HG03575 (cell line): ENCODE measurements around the gene GRIA1.
"Not testable (repeated sequence)": the region's sequence is repeated elsewhere in the genome, so short reads cannot be mapped to it uniquely, and the experiment has no call there.

ENCODE experiments used
- ATAC-seq: cut with Tn5 transposase; IDR thresholded peaks from one replicate; pipeline ENCODE4 v1.9.1; 2021; ENCODE audit not compliant: unreplicated experiment, insufficient number of reproducible peaks, low FRiP score; ENCODE audit errors: extremely low read depth

The GRIA1 gene

DNA sequence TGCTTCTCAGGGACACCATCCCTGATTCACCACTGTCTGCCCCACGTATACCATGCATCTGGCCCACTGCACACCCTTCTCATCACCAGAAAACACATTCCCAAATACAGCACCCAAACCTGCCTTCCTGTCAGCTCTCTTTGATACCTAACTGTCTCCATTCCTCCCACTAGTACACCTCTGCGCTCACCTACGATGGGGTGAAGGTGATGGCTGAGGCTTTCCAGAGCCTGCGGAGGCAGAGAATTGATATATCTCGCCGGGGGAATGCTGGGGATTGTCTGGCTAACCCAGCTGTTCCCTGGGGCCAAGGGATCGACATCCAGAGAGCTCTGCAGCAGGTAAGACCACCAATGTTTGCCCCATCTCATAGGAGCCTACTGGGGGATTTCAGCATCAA is 186.4 kb downstream of the GRIA1 start:
- no peak for ATAC-seq

DNA sequence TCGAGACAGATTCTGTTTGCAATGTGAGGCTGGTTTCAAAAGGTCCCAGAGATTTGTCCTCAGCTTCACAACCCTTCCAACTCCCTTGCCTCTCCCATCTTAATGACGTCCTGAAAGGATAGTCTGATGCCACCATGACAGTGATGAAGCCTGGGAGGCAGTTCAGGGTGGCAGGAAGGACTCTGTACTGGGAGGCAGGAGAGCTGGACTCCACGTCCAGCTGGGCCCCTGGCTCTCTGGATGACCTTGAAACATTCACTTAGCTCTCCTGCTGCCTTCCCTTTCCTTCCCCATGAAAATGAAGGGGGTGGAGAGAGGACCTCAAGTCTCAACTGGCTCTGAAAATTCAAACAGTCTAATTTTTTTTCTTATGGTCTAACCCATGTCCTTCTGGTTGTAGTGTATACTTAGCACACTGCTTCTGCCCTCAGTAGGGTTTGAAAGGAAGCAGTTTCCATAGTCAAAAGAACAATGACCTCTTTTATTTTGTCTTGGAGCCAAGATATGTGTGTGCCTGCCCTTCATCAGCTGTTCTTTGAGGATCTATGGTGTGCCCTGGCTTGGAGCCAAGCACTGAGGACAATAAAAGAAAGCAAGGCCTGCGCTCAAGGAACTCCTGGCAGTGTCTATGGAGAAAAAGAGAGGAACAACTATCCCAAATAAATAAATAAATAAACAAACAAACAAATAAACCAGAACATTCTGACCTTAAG is 188.3 kb downstream of the GRIA1 start:
- ATAC-seq = no peak

DNA sequence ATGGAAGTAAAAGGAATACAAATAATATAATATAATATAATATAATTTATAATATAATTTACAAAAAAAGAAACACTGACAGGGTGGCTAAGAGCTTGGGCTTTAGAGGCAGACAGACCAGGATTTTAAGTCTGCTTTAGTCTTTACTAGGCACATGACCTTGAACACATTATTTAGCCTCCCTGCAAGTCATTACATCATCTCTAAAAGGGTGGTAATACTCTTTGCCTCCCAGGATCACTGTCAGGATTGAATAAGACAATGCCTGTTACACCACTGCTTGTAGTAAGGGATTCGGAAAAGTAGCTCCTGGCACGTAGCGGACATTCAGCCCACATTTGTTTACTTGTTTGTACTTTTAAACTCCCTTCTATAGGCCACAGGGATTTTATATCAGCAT is 199.8 kb downstream of the GRIA1 start:
- ATAC-seq = no peak

DNA sequence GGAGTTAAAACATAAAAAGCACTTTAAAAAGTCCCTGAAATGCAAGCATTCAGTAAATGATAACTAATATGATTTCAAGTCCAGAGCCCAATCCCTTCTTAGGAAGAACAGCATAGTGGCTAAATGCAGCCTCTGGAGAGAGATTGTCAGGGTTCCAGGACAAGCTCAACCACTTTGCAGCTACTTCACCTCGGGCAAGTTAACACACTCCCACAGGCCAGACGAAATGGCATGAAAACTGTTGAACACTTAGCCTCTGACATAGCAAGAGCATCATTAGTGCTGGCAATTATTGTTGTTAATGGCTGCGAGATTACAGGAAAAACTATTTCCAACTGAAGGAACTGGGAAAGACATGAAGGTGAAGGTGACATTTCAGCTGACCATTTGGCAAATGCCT is 205.8 kb downstream of the GRIA1 start:
- no peak for ATAC-seq

DNA sequence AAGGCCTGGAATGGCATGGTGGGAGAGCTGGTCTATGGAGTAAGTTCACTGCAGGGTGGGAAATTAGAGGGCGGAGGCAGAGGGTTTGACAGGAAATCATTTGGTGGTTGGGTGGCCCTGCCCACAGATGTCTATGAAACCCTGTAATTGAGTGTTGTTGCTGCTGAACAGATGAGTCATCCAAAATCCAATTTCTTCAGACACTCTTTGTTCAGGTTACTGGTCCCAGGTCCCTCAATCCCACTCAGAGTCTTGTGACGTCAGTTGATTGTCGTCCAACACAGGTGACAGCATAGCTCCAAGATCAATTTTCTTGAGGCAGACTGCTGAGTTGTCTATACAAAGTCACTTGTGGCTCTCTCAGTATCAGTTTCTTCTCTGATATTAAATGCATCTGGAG is 208.6 kb downstream of the GRIA1 start:
- ATAC-seq = no peak

DNA sequence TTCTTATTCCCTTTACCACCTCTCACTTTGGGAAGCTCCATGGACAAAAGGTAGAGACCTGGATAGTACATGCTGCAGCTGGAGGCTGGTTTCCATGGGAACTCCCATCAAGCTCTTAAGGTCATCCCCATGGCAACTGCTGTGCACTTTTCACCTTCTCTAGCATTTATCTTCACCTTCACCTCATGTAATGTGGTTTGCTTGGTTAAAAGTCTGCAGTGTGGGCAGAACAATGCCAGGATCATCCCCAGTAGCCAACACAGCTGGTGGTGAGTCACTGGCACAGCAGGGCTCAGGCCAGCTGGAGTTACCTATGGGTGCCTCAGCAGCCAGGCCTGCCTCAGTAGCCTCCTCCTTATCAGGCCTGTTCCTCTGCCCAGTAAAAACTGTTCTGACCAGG is 210.5 kb downstream of the GRIA1 start:
- no peak for ATAC-seq

DNA sequence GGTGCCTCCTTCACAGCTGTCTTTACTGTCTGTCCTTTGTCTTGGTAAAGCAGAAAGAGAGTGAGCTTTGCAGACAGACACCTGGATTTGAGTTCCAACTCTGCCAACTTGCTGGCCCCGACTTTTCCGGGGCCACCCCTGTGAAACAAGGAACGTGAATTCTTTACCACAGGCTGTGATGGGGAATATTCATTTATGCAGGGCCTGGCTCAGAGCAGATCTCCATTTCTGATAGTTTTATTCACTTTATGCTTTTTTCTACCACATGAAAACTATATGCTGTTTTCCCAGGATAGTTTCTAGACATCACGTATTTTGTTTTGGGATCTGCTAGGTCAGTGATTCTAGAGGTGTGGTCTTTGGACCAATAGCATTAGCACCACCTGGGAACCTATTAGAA is 211.8 kb downstream of the GRIA1 start:
- no peak for ATAC-seq

DNA sequence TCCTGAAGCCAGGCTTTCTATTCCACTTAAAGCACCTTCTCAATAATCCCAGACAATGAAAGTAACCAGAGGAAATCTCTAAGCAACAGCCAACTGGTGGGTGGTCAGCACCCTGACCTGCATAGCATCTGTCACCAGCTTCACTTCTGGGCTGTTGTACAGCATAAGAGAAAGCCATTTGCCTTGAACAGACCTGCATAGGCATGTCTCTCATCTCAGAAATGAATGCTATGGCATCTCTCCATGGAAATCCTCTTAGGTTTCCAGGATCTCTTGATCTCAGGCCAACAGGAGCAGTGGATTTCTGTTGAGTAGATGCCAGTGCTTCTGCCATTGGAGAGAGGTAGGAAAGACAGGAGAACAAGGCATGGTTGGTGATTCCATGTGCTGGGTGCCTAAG is 213.6 kb downstream of the GRIA1 start:
- ATAC-seq = no peak

DNA sequence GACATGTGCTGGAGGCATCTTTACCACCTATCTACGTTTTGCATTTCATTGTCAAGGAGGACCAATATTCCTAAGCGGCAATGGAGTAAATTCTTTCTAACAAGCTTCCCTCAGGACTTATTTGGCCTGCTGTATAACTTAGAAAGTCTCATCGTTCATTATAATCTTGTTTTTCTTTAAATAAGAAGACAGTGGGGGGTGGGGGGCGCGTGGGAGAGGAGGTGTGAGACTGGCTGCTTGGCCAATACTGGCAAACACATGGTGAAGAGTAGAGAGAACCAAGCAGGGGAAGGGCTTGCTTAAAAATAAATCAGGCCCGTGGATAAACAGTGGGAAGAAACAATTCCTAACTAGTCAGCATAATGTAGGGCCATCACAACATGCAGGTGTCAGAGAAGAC is 217.2 kb downstream of the GRIA1 start:
- no peak for ATAC-seq

DNA sequence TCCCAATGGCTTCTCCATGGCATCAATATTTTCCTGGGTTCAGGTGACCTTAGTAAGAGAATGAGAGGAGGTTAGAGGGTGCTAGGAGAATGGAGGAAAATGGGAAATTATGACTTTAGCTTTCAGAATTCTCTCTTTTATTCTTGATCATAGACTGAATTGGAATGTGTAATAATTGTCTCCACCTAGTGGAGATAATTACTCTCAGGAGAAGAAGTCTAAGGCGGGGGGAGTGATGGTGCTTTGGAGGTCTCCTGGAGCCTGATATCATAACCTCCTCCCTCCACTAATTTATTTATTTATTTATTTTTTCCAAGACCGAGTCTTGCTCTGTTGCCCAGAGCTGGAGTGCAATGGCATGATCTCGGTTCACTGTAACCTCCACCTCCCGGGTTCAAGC is 221.3 kb downstream of the GRIA1 start:
- no peak for ATAC-seq

DNA sequence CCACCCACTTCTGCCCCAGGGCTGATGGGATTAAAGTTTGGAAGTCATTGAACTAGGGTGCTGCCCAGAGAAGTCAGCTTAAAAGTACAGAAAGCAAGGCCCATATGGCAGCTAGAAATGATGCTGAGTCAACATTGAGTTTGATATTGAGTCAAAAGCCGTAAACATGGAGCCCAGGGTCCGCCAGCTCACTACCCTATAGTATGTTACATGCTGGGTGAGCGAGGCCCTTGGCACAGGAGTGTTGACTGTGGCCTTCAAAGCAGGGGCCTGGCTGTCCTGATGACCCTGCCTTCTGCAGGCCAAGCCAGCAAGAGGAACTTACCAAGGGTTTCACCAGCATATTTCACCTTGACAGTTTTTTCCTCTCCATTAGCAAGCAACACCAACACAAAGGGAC is 222.5 kb downstream of the GRIA1 start:
- no peak for ATAC-seq

DNA sequence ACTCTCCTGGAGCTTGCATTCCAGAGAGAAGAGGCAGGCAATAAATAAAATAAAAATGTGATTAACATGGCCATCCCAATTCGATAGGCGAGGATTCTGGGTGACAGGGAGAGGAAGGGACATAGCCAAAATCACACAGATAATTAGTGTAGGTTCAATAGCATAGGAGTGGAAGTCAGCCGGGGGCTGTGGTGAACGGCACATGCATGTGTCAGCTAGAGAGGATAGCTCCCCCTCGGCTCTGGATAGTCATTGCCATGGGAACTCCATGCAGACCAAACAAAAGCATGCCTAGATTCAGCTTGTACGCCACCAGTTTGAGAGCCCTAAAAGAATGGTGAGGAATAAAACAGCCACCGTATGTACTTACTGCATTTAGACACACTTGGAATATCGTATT is 223.5 kb downstream of the GRIA1 start:
- no peak for ATAC-seq

DNA sequence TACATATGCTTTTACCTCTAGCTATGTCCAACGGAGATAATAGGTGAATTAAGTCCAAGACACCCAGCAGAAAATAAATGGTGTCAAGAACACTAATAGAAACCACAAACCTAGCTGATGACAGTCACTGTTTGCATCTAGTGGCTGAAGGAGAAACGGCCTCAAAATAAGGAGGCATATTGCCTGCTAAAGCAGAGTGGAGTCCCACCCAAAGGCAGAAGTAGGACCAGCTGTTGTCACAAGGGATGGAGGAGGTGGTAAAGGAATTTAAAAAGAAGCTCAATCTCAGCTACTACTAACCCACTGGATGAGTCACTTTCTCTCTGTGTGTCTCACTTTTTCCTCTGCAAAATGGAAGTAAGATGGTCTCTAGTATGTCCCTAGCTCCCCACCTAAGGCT is 224.3 kb downstream of the GRIA1 start:
- ATAC-seq = no peak

DNA sequence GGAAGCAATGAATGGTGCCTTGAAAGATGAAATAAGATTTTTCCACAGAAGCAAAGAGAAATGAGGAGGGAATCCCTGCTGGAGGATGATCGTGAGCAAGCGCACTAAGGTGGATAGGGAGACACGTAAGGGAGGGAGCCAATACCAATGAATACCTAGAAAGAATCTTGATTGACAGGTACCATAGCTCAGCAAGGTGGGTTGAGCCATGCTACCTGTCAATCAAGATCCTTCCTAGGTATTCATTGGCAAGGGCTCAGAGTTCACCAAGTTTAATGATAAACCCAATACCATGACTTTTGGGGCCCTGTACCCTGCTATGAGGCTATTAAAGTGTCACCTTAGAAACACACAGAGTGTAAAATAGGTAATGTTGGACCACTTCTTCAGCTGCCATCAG is 226.8 kb downstream of the GRIA1 start:
- no peak for ATAC-seq

DNA sequence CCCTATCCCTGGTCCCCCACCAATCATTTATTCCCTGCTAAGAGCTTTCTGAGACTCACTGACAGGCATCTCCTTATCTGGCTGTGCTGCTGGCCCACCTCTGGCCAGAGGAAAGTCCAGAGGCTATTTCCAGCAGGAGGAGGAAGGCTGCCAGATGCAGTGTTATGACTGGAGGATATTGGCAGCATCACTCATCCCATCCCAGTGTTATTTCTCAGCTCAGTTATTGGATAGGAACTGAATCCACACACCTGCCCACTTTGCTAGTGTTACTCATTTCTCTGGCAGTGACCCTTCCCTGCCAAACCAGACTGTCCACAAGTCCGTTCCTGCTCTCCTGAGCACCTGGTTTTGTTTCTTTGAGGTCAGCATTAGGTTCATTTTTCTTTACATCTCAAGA is 228.2 kb downstream of the GRIA1 start:
- ATAC-seq = no peak

DNA sequence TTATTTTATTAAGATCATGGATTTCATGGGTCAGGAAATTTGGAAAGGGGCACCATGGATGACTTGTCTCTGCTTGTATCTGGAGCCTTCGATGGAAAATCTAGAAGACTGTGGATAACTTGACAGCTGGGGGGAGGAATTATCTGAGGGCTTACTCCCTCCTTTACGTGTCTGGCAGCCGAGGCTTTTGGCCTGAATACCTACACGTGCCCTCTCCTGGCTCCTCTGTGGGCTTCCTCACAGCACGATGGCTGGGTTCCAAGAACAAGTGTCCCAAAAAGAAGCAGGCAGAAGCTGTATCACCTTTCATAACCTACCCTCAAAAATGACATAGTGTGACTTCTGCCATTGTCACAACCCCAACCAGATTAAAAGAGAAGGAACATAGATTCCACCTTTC is 228.9 kb downstream of the GRIA1 start:
- no peak for ATAC-seq

DNA sequence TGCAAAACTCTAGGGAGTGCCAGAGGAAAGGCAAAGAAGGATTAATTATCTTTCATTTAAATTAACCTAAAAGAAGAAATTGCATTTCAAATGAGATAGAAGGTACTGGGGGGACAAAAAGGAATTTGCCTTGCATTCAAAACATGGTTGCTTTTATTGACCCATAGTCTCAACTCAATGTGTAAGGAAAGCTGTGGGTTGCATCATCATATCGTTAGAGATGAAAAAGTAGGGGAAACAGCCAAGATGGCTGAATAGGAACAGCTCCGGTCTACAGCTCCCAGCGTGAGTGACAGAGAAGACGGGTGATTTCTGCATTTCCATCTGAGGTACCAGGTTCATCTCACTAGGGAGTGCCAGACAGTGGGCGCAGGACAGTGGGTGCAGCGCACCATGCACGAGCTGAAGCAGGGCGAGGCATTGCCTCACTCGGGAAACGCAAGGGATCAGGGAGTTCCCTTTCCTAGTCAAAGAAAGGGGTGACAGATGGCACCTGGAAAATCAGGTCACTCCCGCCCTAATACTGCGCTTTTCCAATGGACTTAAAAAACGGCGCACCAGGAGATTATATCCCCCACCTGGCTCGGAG is 232.6 kb downstream of the GRIA1 start:
- ATAC-seq = not testable (repeated sequence)

DNA sequence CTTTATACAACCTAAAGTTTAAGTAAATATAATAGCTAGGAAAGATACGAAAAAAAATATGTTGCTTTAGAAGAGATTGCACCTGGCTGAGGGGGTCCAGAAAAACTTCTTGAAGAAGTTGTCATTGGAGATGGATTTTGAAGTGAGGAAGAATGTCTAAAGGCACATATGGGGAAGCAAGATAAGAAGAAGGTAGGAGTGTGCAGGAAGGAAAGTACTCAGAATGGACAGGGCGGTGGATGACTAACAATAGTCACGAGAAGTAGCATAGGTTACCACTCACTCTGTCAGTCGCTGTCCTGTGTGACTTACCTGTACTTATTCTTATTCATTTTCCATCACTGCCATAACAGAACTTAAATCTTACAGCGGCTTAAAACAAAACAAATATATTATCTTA is 251.6 kb downstream of the GRIA1 start:
- no peak for ATAC-seq

DNA sequence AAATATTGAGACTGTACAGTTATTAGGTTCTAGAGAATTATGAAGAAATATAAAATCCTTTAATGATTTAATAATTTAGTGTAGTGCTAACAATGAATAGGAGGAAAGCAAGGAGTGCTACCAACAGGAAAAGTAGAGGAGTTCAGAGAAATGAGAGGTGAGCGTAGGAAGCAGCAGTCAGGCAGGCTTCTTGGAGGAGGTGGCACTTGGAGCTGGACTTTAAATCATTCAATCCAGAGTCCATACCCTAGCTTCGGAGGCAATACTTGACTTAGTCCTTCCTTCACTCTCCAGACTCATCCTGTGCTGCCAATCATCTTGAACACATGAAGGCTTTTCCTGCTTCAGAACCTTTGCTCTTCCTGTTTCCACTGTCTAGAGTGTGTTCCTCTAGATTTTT is 254.3 kb downstream of the GRIA1 start:
- ATAC-seq = no peak

DNA sequence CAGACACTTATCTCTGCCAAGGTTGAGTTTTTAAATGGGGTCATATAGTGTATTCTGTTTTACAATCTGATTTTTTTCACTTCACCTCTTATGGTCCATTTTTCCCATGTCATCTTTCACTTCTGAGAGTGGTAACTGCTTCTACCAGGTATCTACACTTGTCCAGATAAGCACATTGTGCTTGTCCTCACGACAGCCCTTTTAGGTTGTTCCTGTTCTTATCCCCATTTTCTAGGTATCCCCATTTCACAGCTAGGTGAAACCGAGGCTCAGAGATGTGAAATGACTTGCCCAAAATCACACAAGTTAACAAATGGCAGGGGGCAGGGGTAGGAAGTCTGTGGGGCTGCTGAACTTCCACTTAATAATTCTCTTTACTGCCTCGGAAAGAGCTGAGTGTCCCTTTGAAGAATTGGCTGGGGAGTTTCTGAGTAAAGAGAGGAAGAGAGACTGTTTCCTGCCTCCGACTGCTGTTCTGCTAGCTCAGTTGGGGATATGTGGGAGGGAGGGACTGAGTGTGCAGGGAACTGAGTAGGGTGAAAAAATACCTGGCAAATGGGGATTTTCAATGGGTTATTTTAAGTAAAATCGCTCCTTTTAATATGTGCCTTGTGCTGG is 255.4 kb downstream of the GRIA1 start:
- ATAC-seq = no peak

DNA sequence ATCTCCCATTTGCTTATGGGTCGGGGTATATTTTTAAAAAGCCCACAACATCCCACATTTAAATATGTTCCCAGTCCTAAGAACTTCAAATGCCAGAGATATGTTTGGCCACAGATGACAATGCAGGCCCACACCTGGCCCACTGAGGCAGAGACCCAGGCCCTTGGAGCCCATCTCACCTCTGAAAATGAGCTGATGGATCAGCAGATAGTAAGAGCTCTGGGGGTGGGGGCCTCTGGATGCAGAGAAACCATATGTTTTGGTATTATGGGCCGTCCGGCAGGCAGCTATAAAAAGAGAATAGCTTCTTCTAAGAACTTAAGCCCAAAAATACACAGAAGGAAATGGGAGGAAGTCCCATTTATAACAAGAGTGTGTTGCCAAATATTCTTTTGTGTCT is 256.0 kb downstream of the GRIA1 start:
- ATAC-seq = no peak
